Mammary epithelial cell (primary cell): Measurements from ENCODE around the gene ADCY10.
"Not testable (repeated sequence)": the region's sequence is repeated elsewhere in the genome, so short reads cannot be mapped to it uniquely, and the experiment has no call there.

Experiments used
- CTCF ChIP-seq, 2 donors: IDR thresholded peaks in 1 of 2; conservative IDR thresholded peaks in 1 of 2; 2 replicates each; pipeline ENCODE4 v1.5.1; 2011 to 2012; ENCODE audit warnings: inconsistent platforms in 2 of 2, low read length in 2 of 2, mild to moderate bottlenecking in 2 of 2, control low read depth in 1 of 2, low read depth in 1 of 2; ENCODE audit not compliant: insufficient read depth in 1 of 2; ENCODE audit errors: extremely low read depth in 1 of 2
- EZH2 ChIP-seq: IDR thresholded peaks from 2 replicates; pipeline ENCODE4 v1.6.1; 2012; ENCODE audit warnings: low read length, inconsistent platforms, borderline replicate concordance

GRCh38 chr1:167806235-167806634 lies 107.7 kb downstream of the ADCY10 start:
- TF ChIP-seq CTCF (conservative IDR thresholded peaks at IDR 0.05 in 1 of 2, IDR thresholded peaks at IDR 0.05 in 1 of 2; ENCODE audit: extremely low read depth in 1 of 2, insufficient read depth in 1 of 2, low read depth in 1 of 2, low read length in 2 of 2); EZH2: not testable (repeated sequence)
